KG1 (cell line): ENCODE measurements around the gene CAP2.

Source experiments
- DNase-seq: peaks from one replicate; lab custom pipeline; 2025; lab: John Stamatoyannopoulos, UW

The CAP2 gene, protein sequence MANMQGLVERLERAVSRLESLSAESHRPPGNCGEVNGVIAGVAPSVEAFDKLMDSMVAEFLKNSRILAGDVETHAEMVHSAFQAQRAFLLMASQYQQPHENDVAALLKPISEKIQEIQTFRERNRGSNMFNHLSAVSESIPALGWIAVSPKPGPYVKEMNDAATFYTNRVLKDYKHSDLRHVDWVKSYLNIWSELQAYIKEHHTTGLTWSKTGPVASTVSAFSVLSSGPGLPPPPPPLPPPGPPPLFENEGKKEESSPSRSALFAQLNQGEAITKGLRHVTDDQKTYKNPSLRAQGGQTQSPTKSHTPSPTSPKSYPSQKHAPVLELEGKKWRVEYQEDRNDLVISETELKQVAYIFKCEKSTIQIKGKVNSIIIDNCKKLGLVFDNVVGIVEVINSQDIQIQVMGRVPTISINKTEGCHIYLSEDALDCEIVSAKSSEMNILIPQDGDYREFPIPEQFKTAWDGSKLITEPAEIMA

DNA sequence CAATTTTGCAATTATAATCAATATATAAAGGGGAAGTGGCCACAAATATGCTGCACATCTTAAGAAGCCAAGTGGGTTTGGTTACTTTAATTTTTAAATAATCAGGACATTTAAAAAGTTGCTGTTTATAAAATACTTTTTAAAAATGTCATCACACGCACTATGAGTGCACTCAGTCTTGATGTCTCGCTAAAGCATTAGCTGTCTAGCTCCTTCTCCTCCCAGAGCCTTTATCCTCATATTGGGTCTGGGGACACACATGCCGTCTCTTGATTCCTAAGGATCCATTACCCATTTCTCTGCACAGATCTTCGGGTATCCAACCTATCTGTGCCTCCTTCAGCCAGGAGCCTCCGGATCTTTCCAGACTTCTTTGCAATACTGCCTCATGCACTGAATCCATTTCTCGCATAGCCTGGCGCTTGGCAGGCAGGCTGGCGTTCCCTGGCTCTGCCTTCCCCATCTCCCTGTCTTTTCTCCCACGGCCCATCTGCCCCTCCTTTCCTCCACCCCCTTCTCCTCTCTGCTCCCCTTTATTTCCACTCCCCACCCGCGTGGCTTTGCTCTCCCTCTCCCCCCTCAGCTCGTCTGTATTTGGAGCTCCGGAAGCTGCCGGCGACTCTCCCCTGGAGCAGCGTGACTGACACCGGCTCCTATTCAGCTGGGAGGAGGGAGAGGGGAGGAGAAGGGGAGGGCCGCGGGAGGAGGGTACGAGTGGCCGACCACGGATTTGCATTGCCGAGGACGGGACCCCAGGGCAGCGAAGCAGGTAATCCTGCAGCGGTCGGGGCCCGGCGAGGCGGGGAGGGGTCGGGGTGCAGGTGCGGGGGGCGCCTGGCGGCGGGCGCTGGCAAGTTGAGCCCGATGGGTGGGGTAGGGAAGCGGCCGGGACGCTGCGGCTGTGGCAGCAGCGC lies at the start of gene CAP2:
Gene CAP2 (plus strand): TSS at position 618 of the 914 bp plus-strand sequence. CDS start 27,961 bp downstream, outside the sequence.
- no peak for DNase-seq

GRCh38 chr6:17347012-17347411 lies 46.4 kb upstream of the CAP2 start:
- DNase-seq, result no peak

DNA sequence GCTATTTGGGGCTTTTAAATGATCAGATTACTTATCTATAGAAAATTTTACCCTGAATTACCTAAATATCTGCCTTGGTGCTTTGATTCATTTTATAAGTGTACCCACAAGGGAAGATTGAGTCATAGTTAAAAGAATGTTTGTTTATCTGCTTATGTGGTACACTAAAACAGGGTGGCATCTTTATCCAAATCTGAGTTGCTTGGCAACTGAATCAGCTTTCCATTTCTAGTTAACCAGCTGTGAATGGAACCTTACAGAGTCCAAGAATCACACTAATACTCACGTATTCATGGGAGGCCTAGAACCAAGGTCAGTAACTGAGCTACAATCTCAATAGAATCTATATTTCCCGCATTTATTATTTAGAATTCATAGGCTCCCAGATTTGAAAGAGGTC lies 44.0 kb upstream of the CAP2 start:
- DNase-seq, result no peak

DNA sequence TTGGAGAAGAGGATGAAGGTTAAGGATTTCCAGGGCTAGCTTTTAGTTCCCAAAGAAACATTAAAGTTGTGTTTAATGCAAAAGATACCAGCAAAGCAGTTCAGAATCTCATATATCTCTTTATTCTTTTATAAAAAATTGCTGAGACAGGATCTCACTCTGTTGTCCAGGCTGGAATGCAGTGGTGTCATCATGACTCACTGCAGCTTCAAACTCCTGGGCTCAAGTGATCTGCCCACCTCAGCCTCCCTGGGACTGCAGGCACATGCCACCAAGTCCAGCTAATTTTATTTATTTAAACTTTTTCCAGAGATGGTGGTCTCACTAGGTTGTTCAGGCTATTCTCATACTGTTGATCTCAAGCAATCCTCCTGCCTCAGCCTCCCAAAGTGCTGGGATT lies 41.1 kb upstream of the CAP2 start:
- DNase-seq, result no peak

DNA sequence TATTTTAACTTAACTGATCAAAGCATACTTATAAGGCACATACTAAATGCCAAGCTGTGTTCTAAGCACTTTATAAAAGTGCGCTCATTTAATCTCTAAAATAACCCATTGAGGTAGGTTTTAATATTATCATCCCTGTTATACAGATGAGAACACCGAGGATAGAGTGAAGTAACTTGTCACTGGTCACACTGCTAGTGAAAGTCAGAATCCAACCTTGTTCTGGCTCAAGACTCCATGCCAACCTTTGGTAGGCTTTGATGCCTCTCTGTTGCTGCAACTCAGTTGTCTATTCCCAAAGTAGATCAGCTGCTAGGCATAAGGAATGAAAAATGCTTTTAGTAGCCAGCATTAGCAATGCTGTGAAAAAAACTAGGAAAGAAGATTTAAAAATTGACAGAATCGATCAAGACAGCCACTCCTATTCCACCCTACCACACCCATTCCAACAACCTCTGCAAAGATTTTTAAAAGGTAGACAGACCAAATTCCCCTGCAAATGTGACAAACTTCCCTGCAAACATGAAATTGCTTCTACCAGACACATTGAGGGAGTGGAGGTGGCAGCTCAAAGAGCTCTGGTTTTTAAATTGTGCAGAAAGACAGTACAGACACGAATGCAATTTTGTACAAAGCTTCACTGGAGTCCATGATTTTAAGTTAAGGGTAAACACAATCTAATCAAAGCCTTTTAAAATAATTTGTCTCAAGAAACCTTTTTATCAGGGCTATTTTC lies 39.8 kb upstream of the CAP2 start:
- DNase-seq, result no peak

DNA sequence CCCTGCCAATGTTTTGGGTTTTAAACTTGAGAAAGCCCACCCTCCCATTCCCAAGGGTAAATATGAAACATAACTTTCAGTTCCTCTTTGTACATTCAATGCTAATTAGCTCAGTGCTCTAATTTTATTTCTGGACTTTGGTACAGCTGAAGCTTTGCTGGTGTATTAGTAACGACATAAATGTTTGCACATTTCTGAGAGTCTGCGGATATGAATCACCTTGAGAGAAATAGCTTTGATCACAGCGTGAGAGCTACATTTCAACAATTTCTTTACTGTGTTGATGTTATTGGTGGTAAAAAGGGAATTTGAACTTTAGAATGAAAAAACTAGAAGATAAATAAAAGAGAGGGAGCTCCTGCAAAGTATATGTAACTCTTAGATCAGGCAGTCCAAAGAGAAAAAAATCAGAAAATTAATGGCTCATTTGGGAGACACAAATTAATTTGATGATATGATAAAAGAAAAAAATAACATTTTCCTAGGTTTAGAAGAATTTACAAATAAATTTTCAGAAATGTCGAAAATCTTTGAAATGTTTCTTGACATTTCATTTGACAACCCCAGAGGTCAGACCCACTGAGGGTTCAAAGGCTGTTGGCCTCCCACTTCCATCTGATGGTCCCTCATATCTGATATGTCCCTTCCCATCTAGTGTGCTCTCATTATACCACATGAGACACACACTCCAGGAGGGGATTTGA lies 38.5 kb upstream of the CAP2 start:
- no peak for DNase-seq

DNA sequence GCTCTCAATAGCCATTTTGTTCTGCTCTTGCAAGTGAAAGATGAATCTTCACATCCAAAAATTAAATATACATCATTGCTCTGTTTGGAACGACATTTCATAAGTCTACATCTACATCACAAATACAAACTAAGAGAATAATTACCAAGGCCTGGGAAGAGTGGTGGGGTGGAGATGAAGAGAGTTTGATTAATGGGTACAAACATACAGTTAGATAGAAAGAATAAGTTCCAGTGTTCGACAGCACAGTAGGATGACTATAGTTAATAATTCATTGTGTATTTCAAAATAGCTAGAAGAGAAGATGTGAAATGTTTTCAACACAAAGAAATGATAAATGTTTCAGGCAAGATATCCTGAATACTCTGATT lies 38.0 kb upstream of the CAP2 start:
- no peak for DNase-seq

DNA sequence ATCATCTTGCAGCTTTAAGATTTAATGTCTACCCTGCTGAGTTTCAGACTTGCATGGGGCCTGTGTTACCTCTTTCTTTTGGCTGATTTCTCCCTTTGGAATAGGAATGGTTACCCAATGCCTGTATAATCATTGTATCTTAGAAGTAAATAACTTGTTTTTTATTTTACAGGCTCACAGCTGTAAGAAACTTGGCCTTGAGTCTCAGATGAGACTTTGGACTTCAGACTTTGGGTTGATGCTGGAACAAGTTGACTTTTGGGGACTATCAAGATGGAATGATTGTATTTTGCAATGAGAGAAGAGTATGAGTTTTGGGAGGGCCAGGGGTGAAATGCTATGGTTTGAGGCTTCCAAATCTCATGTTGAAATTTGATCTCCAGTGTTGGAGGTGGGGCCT lies 34.9 kb upstream of the CAP2 start:
- DNase-seq, result no peak

DNA sequence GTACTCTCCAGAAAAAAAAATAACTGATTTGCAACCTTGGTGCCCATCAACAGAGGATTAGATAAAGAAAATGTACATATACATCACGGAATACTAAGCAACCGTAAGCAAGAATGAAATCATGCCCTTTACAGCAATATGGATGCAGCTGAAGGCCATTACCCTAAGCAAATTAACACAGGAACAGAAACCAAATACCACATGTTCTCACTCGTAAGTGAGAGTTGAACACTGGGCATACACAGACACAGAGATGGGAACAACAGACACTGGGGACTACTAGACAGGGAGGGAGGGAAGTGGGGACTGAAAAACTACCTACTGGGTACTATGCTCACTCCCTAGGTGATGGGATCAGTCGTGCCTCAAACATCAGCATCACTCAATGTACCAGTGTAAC lies 32.8 kb upstream of the CAP2 start:
- DNase-seq, result no peak

GRCh38 chr6:17361013-17361412 lies 32.4 kb upstream of the CAP2 start:
- DNase-seq, result no peak

DNA sequence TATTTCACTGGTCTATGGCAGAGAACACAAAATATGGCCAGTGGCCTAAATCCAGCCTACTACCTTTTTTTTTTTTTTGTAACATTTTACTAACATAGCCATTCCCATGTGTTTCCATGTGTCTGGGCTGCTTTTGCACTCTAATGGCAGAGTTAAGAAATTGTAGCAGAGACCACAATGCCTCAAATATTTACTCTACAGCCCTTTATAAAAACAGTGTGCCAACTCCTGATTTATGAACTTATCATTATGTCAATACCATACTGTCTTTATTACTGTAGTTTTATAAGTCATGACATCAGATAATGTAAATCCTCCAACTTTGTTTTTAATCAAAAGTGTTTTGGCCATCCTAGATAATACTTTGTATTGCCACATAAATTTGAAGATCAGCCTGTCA lies 27.4 kb upstream of the CAP2 start:
- no peak for DNase-seq

DNA sequence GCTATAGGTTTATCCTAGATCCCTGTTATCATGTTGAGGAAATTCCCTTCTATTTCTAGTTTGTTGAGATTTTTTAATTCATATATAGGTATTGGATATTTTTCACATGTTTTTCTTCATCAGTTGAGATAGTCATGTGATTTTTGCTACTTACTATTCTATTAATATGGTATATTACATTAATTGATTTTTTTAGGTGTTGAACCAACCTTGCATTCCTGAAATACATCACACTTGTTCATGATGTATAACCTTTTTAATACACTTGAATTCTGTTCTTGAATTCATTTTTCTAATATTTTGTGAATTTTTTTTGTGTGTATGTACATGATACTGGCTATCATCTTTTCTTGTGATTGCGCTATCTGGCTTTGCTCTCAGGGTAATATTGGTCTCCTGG lies 25.5 kb upstream of the CAP2 start:
- DNase-seq, result no peak

DNA sequence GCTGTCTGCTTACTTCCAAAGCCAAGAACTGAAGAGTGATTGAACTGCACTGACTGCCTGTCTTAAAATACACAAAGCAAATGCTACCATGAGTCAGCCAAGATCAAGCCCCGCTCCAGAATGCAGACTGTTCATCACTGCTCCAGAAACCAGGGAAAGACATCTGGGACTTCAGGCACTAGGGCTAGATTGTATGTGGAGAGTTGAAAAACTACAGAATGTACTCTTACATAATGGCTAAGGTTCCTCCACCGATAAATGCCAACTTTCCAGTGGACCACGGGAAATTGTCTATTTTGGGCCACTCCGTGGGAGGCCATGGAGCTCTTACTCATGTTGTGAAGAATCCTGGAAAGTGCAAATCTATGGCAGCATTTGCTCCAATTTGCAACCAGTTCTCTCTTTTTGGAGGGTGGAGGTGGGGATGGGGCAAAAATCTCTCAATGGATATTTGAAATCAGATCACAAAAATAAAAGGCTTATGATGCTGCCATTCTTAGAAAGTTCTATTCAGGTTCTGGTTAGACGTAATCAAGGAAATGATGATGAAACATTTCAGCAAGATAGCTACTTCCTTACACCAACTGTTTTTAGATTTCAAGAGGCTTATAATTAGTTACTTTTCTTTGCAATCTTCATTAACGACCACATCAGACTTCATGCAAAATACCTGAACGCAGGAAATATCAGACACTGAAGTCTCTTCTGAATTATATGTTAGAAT lies 11.8 kb upstream of the CAP2 start:
- no peak for DNase-seq

DNA sequence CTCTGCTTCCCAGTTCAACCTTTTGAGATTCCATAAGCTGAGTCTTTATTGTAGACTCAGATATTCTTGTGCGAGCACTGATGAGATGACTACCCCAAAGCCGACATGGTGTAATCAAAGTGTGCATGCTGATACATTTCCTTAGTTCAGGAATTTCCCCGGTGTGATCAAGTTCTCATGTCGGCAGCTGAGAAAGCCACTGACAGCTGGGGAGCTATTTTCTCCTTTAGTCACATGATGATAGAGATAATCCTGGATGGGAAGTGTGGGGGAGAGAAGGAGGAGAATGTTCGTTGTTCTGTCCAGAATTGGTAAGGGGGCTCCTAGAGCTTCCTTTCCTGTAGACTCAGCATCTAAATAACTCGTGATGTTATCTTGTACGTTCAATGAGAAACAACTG lies 7.7 kb upstream of the CAP2 start:
- DNase-seq, result no peak

DNA sequence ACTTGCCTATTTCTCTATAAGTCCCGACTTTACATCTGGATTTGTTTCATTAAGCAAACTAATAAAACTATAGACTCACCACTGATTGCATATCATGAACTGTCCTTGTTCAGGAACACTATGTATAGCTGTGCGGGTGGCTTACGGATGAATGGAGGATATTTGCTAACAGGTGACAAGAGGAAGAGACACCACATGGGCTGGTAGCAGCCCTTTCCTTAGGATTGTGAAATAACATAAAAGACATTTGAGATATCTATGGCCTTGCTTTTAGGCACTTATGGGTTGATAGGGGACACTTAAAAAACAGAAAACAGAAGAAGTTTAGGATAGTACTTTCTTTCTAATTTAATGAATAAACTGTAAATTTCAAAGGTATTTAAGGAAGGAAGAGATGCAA lies 5.0 kb upstream of the CAP2 start:
- no peak for DNase-seq

DNA sequence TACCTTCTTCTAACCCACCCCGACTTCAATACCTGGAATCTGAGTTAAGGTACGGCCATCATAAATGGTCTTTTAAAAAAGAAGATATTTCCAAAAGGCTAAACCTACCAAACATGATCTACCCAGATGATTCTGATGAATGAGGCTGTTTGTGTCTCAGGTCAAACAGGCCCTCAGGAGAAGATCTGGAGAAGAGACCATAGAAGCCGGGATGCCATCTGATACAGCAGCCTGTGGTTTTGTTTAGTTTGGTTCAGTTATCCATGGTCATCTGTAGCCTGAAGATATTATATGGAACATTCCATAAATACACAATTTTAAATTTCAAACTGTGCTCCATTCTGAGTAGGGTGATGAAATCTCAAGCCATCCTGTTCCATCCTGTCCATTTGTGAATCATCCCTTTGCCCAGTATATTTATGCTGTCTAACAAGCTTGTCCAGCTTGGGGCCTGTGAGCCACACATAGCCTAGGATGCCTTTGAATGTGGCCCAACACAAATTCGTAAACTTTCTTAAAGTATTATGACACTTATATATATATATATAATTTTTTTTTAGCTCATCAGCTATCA lies 4.0 kb upstream of the CAP2 start:
- DNase-seq, result no peak

GRCh38 chr6:17390276-17390675 lies 3.1 kb upstream of the CAP2 start:
- no peak for DNase-seq

GRCh38 chr6:17391976-17392375 lies 1.4 kb upstream of the CAP2 start:
- no peak for DNase-seq

DNA sequence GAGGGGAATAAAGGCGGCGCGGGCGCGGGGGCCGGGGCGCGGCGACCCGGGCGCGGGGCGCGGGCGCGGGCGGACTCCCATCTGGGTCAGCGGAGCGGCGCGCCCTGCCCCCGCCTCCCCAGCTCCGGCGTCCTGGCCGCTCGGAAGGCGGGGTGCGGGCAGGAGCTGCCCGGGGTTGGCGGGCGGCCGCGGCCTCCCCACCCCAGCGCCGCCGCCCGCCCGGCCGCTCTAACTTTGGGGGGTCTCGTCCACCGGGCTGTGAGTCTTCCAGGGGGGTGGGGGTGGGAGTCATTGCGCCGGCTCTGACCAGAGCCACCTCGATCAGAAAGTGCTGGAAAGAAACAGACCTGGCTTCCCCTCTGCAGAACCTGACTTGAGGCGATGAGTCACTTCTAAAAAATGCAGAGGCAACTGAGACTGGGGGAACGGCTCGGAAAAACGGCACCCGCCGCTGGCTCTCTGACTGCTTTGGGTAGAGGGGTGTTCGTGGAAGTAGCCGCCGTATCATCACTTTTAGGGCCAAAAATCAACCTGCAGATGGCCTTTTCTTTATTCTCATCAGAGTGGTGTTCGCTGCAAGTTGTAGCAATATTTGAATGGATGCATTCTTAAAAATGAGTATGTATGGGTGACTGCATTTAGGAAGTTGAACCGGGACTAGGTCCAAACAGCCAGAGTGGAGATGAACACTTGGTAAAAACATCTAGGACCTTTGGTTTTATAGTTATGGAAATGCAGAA lies 667 bp downstream of the CAP2 start:
- no peak for DNase-seq

GRCh38 chr6:17395112-17395511 lies 1.7 kb downstream of the CAP2 start:
- no peak for DNase-seq
